ENCODE results near the gene CENPX.

Gene CENPX

DNA sequence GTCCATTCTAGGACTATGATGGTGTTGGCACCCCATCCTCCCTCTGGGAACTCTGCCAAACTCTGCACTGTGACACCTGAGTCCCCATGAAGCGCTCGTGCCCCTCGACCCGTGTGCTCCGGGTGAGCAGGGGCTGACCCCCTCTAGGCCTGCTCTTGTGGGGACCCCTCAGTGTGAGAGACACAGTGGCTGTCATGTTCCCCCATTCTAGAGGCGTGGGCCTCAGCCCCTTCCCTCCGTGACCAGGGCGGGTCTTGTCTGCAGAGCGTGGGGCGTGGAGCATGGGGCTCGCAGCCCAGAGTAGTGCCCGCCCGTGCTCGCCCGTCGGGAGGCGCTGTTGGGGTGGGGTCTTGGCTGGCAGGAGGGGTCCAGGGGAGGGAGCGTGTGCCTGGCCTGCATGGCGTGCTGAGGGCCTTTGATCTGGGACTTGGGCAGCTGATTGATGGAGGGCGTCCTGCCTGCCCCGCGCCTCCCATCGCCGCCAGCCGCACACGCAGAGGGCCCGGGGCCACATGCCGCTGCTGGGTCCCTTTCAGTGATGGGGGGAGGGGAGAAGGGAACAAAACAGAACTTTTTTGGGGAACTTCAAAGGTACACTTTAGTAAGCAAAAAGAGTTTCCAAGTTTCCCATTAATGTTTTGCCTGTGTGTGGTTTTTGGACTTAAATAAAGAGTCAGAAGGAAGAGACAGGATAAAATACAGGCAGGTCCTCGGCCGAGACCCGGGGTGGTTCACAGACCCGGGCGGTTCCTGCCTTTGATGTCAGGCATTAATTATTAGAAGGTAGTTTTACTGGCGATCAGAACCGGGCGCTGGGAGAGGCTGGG lies 22.5 kb downstream of the CENPX start:
- H3K4me3 ChIP-seq (ENCODE audit: low read length), result no peak overlapping the region
- no peak for TF ChIP-seq ZNF274 (IDR thresholded peaks at IDR 0.05; ENCODE audit: low read depth, low read length)

DNA sequence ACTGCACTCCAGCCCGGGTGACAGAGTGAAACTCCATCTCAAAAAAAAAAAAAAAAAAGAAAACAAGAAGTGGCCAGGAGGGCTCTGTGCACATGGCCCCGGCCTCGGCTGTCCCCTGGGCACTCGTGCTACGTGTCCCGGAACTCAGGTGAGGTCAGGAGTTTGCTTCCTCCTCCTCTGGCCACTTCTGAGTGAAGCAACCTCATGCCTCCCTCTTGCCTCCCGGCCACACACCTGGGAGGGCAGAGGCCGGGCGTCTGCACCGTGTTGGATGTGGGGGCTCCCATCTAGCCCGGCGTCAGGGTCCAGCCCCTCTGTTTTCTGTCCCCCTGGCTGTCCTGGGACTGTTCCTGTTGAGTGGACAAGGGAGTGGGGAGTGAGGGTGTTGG lies 23.1 kb downstream of the CENPX start:
- TF ChIP-seq ZNF274 (IDR thresholded peaks at IDR 0.05; ENCODE audit: low read depth, low read length), result no peak
- no peak overlapping the region for H3K4me3 ChIP-seq (ENCODE audit: low read length)

DNA sequence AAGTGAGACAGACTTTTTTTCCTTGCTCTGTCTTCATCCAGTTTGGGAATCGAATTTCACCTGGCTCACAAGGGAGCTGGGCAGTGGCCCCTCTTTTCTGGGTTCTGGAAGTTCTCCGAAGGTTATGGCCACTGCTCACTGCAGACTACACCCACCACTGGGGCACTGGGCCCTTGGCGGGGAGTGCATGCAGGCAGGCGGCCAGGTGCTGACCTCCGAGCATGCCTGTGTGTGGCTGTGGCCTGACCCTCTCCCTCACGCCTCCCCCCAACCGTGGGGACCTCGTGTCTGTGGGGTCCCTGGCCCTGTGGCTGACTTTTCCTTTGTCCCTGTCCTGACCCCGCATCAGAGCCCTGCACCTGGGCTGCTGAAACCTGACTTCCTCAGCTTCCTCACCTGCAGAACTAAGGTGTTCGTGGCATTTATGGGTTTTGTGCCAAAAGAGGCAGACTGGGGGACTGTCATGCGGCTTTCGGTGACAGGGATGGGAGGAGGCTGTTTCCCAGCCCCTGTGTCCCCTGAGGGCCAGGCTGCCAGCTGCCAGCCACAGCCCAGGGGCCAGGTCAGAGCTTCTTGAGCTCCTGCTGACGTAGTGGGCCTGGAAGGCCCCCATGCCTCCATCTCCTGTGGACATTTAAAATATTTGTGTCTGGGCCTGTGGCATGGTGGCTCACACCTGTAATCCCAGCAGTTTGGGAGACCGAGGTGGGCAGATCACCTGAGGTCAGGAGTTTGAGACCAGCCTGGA lies 23.8 kb downstream of the CENPX start:
- H3K4me3 ChIP-seq (ENCODE audit: low read length), result no peak overlapping the region

DNA sequence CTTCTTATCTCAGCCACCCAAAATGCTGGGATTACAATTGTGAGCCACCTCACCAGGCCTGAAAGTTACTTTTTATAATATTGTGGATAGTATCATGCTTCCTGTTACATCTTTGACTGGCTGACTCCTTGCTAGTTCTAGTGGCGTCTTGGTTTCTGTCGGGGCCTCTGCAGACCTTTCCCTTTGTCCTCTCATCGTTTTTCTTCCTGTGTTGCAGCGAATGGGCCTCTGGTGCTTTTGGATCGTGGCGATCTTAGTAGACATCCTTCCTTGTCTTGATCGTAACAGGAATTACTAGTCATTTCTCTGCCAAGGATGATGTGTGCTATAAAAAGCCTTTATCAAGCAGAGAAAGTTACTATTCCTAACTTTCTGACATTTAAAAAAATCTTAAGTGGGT lies 24.5 kb downstream of the CENPX start:
- no peak overlapping the region for H3K4me3 ChIP-seq (ENCODE audit: low read length)
- no peak for TF ChIP-seq ZNF274 (IDR thresholded peaks at IDR 0.05; ENCODE audit: low read depth, low read length)

More for the DNA sequence above, 23.8 kb downstream of the CENPX start:
- TF ChIP-seq ZNF274 (IDR thresholded peaks at IDR 0.05; ENCODE audit: low read depth, low read length), result no peak

DNA sequence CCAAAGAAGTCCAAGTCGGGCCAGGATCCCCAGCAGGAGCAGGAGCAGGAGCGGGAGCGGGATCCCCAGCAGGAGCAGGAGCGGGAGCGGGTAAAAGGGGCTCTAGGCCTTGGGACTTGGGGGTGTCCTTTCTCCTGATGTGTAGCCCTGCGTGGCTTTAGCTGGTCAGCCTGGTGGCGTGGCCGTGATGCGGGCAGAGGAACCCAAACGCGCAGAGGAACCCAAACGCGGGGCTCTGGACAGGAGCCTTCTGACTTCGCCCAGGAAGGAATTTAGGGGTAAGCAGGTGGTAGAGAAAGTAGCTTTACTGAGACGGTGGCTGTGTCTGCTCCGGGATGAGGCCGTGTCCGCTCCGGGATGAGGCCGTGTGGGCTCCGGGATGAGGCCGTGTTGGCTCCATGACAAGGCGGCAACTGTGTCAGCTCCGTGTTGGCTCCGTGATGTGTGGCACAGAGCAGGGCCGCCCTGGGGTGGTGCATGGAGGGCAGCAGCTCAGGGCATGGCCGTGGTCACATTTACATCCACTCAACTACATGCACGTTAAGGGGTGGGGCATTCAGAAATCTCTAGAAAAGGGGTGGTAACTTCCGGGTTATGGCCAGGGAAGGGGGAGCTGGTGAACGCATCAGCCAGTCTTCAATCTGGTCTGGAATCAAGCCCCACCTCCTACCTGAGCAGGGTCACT lies 25.8 kb downstream of the CENPX start:
- TF ChIP-seq ZNF274 (IDR thresholded peaks at IDR 0.05; ENCODE audit: low read depth, low read length), result no peak
- H3K4me3 ChIP-seq (ENCODE audit: low read length), result no peak overlapping the region

DNA sequence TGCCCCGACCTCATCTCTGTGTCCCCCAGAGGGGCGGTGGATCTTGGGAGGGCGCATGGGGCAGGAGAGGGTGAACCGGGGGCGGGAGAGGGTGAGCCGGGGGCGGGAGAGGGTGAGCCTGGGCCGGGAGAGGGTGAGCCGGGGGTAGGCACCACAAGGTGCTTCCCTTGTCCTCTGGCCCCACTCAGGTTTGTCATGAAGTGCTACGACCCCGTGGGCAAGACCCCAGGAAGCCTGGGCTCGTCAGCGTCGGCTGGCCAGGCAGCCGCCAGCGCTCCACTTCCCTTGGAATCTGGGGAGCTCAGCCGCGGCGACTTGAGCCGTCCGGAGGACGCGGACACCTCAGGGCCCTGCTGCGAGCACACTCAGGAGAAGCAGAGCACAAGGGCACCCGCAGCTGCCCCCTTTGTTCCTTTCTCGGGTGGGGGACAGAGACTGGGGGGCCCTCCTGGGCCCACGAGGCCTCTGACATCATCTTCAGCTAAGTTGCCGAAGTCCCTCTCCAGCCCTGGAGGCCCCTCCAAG lies 26.4 kb downstream of the CENPX start:
- H3K4me3 ChIP-seq (ENCODE audit: low read length), result no peak overlapping the region
- TF ChIP-seq ZNF274 (IDR thresholded peaks at IDR 0.05; ENCODE audit: low read depth, low read length), result no peak

DNA sequence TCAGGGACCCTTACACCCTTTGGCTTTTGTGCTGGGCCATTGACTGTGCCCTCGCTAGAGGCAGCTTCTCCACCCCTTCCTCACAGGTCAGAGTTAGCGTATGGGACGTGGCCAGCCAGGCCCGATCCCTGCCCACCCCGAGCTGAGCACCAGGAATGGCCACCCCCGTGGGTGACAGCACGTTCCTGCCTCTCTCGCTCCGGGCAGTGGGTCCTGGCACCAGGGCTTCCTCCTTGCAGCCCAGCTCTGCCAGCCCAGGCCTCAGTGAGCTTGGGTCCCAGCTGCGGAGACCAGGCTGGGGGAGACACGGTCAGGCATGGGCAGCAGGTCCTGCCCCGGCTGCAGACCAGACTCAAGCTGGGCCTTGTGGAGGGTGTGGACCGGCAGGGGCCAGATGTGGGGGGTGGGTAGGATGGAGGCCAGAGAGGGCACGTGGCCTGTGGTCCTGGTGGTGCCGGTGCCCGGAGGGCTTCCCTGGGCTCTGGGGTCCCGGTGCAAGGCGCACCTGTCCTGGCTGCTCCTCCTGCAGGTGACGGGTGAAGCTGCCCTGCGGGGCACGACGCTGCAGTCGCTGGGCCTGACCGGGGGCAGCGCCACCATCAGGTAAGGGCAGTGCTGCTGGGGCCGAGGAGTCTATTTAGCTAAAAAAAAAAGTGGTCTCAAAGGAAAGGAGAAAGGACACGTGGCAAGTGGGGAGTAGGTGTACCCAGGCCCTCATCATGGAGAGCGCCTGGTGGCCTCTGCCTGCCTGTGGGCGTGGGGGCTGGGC lies 27.0 kb downstream of the CENPX start:
- TF ChIP-seq ZNF274 (IDR thresholded peaks at IDR 0.05; ENCODE audit: low read depth, low read length), result no peak
- H3K4me3 ChIP-seq (ENCODE audit: low read length), result no peak overlapping the region

DNA sequence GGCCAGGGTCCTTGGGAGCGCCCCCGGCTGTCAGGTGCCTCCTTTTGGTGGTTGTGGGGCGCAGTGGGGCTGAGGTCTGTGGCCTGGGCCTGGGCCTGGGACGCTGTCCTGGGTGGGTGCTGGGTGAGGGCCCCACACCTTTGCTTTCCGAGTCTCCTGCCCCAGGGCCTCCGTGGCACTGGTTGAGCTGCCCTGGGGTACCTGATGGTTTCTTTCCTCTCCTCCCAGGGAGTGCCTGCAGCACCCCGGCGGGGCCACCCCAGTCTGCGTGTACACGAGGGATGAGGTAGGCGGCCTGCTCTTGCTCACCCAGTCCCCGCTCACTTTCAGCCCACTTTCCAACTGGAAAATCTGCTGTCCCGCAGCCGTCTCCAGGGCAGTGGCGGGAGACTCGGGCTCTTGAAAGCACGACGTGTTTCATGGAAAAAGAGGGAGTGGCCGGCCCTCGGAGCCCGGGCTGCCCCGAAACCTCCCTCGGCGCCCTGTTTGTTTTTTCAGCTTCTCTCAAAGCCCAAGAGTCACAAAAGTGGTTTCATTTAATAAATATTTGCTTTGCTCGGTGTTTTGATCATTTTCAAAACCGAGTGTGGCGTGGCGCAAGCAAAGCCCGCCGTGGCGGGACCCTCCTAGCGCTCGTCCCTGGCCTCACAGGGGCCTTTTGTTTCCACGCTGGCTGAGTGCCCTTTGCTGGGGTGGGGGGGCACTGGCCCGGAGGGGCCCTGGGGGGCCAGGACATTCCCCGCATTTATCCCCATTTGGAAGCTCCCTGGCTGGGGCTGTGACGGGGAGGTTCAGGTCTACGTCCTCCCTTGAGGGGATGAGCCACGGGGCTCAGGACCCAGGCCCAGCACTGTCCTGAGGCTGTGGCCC lies 27.9 kb downstream of the CENPX start:
- no peak for TF ChIP-seq ZNF274 (IDR thresholded peaks at IDR 0.05; ENCODE audit: low read depth, low read length)
- no peak overlapping the region for H3K4me3 ChIP-seq (ENCODE audit: low read length)

DNA sequence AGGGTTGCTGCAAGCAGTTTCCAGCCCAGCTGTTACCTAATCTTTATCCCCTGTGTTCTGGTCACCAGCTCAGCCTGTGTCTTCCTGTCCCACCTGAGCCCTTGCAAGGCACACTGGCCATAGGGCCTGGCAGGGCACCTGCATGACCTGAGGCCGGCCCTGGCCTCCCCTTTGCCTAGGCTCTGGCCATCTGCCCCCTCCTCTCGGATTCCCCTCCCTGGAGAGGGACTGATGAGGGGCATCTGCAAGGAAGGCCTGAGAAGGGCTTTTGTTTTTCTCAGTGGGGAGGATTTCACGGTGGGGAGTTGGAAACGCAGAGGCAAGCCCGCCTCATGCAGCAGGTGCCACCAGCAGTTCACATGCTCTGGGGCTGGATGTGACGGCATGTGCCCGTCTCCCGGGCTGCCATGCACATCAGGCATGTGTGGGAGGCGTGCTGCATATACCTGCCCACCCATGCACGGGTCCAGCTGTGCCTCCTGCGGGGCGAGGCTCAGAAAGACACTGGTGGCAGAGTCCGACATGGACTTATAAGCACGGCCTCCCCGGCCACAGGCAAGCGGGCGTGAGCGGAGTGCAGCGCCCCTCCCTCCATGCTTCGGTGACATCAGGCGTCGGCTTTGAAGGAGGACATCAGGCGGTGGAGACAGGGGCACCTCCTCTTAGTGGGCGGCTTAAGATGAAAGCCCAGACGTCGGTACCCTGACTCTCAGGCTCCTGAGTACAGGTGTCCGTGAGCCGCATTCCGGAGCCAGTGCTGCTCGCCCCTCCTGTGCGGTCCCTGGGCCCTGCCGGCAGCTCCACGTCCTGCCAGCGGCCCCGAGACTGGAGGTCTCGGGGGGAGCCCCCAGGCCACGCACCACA lies 28.7 kb downstream of the CENPX start:
- no peak for TF ChIP-seq ZNF274 (IDR thresholded peaks at IDR 0.05; ENCODE audit: low read depth, low read length)
- H3K4me3 ChIP-seq (ENCODE audit: low read length), result no peak overlapping the region

DNA sequence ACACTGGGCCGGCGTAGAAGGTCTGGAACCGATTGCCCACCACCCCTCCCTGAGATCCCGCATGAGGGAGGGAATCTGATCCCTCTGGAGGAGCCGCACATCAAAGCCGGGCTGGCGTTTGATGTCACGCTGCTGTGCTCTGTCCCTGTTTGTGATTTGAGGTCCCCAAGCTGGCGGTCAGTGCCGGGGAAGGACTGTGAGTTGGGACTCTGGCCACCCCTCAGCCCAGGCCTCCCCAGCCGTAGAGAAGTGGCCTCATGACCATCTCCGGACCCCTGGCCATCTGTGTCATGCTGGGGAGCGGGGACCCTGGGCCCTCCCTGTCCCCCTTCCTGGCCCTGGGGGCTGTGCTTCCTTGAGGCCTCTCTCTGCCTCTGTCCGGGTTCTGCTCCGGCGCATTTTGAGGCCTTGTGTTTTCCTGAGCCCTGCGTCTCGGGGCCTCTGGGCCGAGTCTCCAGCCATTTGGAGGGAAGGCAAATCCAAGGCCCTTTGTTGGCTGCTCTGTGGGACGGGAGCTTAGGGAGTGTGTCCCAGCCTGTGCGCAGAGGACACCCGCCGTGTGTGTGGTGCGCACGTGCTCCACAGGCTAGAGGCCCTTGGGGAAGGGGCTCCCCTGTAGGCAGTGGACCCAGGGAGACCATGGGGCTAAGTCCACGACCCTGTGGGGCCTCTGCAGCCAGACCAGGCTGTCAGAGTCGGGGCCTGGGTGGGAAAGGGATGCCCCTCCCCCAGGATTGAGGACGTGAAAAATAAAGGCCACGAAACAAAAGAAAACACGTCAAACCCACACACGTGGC lies 30.2 kb downstream of the CENPX start:
- TF ChIP-seq ZNF274 (IDR thresholded peaks at IDR 0.05; ENCODE audit: low read depth, low read length), result no peak

DNA sequence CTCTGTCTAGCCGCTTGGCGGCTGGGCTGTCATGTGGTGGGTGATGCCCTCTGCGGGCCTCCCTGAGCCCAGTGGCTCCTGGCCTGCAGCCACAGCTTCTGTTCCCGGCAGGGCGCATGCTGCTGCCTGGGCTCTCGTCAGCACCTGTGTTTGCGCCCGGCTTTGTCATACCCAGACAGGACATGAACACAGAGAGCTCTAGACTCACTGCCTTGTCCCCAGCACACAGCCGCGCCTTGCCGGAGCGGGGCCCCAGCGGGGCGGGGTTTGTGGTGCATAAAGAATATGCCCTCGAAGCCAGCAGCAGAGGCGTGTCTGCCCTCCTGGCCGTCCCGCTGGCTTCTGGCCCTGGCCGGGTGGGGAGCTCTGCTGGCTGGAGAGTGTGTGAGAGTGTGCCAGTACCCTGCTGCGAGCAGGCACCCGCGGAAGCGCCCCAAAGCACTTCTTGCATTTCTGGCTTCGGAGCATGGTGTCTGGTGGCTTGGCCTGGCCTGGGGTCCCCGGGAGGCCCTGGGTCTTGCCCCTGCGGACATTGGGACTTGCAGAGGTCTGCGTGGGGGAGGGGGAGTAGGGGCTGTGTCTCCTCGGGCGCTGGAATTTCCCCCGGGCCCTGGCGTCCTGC lies 30.9 kb downstream of the CENPX start:
- H3K4me3 ChIP-seq (ENCODE audit: low read length), result no peak overlapping the region
- TF ChIP-seq ZNF274 (IDR thresholded peaks at IDR 0.05; ENCODE audit: low read depth, low read length), result no peak

More for the DNA sequence above, 30.2 kb downstream of the CENPX start:
- H3K4me3 ChIP-seq (ENCODE audit: low read length), result no peak overlapping the region

All from GM08714 (cell line).